T-helper 2 cell (primary cell): Measurements from ENCODE around the gene MYD88.

Source experiments
- DNase-seq, 5 experiments: peaks; one replicate each; pipeline versions ENCODE4 v3.0.0 to v3.0.0-alpha.2; 2012 to 2022
- total RNA-seq, 2 donors: gene quantifications; one replicate each; lab custom pipeline; 2026; lab: John Stamatoyannopoulos, UW

The MYD88 gene
- 18.1 to 26.0 reads per million in 2 donors for total RNA-seq

DNA sequence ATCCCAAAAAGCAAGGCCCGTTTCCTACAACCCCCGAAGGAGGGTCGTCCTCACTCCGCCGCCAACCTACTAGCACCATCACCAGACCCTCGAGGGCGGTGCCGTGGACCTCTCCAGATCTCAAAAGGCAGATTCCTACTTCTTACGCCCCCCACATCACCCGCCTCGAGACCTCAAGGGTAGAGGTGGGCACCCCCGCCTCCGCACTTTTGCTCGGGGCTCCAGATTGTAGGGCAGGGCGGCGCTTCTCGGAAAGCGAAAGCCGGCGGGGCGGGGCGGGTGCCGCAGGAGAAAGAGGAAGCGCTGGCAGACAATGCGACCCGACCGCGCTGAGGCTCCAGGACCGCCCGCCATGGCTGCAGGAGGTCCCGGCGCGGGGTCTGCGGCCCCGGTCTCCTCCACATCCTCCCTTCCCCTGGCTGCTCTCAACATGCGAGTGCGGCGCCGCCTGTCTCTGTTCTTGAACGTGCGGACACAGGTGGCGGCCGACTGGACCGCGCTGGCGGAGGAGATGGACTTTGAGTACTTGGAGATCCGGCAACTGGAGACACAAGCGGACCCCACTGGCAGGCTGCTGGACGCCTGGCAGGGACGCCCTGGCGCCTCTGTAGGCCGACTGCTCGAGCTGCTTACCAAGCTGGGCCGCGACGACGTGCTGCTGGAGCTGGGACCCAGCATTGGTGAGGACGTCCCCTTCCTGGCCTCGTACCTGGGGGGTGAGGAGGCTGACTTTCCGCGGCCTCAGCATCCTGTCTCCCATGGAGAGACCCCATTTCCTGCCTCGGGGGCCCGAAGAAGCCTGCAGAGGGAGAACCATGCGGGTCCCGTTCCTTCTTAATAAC is at the start of gene MYD88:
Gene MYD88 (plus strand): TSS at position 313 of the 842 bp plus-strand sequence. CDS start 40 bp downstream, at position 353.
- peak; percentile 65 to 88 (median 80) for DNase-seq

DNA sequence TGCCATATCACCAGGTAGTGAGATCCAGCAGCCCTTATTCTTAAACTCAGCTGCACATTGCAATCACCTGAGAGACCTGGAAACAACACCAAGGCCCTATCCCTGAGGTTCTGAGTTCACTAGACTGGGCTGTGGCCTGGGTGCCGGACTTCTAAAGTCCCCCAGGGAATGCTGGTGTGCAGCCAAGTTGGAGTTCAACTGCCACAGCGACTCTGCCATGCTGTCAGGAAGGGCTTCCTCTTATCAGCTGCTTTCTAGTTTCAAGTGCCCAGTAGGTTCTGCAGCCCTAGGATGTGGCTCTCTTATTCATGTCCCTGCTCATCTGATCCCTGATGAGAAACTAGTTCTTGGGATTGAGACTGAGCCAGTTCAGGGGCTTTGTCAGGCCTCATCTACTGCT is 49.3 kb upstream of the MYD88 start:
- DNase-seq: no peak

DNA sequence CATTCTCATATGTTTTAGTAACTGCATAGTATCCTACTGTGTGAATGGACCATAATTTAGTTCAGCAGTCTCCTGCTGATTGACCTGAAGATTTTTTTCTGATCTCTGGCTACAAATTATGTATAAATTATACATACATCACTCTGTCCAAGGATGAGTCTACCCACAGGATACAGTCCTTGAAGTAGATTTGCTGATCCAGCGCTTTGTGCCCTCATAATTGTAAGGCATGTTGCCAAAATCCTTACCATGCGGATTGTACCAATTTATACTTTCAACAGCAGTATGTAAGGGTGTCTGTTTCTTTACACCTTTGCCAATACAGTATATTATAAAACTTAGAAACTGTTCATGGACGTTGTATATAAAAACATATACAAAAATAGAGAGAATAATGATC is 48.0 kb upstream of the MYD88 start:
- DNase-seq: no peak

DNA sequence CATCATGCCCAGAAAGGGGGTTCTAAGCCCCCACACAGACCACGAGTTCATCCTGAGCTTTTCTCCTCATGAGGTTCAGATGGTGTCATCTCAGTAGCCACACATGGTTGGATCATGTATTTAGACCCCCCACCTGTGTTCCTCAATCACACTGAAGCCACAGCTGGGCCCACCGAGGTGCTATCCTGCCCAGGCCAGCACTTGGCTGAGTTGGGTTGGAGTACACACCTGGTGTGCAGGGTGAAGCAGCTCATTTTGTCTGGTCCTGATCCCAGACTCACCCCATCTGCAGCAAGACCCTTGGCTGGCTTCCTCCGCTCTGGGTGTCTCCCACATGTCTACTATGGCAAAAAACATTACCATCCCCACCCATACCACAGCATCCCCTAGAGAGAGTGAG is 43.5 kb upstream of the MYD88 start:
- DNase-seq: no peak

DNA sequence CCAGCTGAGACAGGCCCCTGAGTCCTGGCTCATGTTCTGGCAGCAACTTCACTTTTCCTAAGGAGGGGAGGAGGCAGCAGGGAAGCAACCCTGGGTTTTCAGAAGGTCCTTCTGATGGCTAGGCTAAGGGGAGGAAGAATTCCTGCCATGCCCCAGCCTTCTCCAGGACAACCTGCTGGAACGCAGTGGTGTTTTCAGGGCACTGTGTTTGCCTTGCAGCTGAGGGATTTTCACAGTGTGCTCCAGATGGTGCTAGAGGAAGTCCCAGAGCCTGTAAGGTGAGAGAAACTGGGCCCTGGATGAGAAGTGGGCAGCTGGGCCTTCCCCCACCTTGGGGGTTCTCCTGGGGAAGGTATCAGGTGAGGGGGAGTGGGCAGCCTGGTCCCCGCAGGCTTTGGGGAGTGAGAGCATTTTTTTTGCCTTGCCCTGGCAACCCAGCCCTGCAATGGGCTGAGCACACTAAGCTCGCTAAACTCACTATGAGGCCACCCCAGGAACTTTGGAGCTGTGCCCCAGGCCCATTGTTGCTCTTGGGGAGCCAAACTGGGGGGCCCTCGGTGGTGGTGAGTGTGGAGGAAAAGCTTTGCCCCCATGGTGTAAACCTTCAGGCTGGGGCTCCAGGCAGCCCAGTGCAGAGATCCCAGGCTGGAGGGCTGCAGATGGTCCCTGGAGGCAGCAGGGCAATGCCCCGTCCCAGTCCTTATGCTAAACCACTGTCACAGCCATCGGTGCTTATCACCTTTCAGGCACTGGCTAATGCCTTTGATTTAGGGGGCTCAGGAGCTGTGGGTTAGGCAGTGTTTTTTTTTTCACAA is 42.6 kb upstream of the MYD88 start:
- no peak for DNase-seq

DNA sequence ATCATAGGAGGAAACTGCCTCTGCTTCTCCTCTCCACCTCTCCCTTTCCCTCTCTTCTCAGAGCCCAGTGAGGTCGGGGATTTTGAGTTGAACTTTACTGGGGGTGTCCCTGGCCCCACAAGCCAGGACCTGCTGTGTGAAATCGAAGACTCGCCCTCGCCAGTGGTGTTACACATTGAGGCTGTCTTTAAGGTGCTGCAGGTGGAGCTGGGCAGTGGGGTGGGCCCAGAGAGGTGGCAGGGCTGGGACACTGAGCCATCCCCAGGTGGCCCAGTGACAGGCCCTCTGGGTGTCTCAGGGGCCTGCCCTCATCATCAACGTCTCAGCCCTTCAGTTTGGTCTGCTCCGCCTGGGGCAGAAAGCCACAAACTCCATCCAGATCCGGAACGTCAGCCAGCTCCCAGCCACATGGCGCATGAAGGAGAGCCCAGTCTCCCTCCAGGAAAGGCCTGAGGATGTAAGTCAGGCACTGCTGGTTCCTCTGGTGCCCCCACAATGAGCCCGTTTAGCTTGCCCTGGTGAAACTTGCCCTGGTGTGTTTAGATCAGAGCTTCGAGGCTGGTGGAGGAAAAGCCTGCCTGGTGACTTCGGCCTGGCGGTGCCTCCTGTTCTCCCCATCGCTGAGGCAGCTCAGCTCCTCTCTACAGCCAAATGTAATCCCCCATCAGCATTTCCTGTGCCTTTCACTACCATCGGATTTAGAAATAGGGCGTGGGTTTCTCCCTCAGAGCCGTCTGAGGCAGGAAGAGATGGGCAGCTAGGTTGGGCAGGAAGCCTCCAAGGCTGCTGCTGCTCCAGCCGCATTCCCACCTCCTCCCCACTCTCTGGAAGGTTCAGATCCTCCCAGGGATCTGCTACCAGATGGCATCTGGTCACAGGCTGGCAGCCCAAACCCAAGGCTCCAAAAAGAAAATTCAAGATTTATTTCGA is 40.8 kb upstream of the MYD88 start:
- no peak for DNase-seq

DNA sequence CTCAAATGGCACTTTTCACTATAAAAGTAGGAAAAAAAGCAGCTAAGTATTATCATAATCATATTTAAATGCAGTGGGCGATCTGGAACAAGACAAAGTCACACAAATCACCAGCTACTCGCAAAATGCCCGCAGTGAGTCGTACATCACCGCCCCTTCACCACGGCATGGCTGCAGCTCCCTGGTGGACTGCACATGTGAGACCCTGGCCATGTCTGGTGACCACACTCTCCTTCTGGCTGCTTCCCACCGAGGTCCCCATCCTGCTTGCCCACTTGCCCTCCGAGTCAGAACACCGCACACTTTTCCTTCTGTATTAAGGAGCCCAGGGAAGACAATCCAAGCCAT is 40.1 kb upstream of the MYD88 start:
- no peak for DNase-seq

DNA sequence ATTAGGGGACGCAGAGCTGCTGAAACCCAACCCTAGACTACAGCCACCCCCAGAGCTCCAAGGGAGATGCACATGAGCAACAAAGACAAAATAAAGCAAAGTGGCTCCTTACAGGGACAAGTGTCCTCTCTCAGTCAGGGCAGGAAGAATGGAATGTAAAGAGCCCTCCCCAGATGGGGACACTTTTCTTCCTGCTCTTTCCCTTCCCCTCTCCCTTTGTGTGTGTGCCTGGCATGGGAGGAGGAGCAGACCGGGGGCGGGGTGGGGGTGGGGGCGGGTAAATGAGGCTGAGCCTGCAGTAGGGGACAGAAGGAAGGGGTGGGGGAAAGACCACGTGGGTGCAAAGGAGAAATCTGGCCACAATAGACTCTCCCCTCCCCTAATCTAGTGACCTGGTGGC is 38.9 kb upstream of the MYD88 start:
- DNase-seq: no peak

DNA sequence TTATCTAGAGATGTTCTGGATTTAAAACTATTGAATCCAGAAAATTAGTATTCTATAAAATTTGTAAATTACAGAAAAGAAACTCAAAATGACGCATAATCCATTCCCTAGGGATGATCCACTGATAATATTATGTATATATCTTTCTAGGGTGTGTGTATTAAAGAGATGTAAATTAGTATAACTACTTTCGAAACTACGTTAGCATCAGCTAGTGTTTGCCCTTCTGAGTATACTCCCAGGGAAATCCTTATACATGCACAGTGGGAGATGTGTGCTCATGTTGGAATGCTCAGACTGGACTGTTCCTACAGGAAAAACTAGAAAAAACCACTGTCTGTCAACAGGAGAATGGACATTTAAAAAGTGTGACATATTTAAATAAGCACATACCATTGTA is 38.0 kb upstream of the MYD88 start:
- no peak for DNase-seq

DNA sequence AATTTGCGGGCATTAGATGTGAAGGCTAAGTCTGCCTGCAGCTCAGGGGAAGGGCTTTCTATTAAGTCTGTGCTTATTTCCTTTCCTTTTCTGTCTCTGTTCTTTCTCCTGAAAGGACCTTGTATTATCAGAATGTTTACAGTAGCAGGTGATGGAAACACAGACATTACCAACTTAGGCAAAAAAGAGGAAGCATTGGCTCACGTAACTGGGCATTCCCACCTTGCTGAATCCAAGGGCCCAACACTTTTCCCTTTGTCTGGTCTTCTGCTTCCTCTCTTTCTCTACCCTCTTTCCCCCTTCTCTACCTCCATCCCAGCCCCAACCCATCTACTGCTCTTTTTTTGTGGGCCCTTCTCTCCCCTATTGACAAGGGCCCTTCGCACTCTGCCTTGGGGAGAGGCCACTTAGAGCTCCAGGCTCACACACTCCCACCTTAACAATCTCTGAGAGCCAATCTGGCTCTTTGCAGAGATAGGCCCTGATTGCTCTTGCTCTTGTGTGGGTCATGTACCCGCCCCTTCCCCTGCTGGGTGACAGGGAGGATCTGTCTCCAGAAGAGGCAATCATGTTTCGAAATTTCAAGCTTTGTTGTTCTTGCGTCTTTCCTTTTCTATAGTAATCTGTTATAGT is 36.5 kb upstream of the MYD88 start:
- no peak for DNase-seq

DNA sequence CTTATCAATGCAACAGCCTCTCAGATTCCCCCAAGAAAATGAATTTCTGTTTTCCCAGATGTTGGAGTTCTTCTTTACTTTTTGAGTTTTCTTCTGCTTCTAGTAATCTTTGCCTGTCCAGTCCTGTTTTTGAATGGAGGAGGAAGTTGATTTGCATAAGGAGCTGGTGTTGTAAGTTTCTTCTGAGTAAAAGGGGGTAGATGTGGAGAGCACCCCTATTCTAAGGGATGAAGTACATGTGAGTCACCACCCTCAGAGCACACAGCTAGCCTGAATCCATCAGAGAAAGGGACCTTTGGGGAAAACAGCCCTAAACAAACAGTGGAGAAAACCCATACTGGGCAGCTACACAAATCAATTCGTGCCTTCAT is 36.0 kb upstream of the MYD88 start:
- no peak for DNase-seq

DNA sequence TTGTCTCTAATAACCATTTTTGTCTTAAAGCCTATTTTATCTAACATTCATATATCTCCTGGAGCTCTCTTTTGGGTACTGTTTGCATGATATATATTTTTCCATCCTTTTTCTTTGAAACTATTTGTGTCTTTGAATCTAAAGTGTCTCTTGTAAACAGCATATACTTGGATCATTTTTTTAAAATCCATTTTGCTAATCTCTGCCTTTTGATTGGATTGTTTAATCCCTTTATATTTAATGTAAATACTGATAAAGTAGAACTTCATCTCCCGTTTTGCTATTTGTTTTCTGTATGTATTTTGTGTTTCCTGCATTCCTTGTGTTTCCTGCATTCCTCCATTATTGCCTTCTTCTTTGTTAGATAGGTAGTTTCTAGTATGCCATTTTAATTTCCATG is 32.9 kb upstream of the MYD88 start:
- DNase-seq: no peak

DNA sequence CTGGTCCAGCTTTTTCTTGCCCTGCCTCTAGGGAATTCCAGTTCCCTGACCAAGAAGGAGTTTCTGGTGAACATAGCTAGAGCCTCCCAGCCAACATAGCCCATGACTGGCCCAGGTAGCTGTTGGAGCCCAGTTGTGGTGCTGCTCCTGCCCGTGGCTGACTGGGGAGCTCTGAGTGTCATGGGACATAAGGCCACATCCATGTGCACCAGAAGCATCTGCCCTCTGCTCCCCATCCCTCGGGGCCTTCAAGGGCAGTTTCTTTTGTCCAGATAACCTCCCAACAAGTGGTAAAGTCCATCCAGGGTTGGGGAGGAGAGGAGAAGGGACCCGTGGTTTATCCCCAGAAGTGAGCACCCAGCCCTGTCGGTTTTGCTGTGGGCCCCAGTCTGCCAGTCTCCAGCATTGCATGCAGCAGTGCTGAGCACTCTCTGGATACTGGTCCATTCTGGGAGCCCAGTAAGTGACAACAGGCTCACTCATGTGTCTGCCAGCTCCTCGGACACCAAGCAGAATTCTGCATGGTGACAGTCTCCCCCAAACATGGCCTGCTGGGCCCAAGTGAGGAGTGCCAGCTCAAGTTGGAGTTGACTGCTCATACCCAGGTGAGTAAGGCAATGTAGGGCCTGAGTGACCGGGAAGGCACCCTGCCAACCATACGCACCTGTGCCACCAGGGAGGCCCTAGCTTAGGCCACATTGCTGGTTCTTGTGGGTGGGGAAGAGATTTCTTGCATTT is 30.4 kb upstream of the MYD88 start:
- no peak for DNase-seq

DNA sequence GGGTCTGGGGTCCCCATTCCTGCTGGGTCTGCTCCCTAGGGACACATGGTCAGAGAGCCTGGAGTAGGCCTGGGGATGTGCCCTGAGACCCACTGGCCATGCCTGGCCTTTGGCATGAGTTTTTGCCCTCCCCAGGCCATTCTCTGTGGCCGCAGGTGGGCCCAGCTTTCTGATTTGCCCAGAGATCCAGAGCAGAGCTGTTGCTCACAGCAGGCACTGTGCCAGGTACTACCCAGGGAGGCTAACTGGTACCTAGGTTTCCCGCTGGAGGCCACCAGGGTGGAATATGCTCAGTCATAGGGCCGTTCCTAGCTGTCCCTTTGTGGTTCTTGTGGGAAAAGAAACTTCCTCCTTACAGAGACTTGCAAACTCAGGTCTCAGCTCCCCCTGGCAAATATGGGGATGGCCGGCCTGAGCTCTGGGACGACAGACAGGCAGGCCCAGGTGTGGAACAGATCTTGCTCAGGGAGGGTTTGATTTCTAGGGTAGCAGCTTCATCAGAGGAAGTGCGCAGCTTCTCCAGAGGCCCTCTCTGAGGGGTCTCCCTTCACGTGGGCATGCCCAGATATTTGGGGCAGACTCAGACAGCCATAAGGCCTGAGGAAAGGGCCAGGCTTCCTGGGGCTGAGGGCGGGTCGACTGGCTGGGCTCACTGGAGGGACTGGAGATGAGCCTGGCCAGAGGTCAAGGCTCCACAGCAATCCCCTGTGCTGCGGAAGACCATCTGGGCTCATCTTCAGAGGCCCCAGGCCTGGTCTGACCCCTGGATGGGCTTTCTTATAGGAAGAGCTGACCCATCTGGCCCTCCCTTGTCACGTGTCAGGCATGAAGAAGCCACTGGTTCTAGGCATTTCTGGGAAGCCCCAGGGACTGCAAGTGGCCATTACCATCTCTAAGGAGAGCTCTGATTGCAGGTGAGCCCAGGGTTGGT is 29.5 kb upstream of the MYD88 start:
- no peak for DNase-seq

DNA sequence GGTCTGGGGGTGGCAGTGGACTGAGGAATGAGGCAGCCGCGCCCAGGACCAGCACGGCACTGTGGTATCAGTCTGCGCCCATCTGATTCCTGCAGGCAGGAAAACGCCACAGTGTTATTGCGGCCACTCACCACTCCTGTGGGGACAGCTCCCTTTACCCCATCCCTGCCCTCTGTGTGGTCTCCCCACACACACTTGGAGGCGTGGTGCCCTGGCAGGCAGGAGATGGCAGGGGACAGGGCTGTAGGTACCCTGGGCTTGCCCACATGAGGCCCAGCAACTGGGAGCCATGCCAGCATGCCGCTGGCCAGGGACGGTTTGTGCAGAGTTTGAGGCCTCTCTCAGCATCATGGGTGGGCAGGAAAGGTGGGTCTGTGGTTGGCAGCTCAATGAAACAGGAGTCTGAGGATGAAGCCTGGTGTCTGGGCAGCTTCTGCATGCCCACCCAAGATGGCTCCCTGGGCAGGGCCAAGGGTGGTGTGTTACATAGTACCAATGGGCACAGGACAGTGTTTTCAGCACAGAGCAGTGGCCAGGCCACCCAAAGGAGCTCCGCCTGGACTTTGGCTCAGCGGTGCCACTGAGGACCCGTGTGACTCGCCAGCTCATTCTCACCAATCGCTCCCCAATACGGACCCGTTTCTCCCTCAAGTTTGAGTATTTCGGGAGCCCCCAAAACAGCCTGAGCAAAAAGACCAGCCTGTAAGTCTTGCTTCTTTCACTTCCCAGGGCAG is 28.7 kb upstream of the MYD88 start:
- no peak for DNase-seq

DNA sequence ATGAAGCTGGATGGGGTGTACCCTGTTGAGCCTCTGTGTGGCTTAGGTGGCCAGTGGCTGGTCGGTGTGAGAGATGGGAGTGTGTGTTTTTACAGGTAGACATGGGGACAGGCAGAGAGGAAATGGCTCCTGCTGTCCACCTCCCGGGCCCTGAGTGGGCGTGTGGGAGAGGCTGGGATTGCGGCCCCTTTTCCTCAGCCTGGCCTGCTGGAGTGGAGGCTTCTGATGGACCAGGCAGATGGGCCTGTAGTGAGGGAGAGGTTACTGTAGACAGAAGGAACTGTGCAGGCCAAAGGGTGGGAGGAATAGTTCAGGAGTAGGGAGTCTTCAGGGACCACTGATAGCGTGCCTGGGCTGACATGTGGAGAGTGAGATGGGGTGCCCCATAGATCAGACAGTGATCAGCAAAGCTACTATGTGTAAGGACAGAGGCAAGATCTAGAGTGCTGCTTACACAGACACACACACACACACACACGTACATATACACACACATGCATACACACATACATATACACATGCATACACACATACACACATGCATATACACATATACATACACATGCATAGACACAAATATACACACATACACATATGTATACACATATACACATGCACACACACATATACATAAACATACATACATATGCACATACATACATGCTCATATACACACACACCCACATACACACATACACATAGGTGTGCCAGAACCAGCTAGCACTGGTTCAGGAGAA is 28.0 kb upstream of the MYD88 start:
- DNase-seq: no peak

DNA sequence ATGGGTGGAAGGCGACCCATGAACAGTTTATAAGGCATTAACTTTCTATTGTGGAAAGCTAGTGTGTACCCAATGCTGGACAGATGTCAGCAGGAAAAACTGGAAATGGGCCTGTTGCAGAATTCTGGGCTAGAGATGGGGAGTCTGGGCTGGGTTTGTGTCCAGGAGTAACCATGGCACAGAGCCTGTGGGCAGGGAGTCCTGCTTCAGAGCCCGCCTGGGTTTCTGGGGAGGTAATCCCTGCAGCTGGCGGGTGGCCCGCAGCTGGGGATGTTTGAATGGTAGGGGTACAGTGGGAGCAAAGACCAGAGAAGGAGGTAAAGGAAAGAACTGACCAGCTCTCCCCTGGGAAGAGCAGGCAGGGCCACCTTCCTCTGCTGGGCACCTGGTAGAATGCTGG is 27.3 kb upstream of the MYD88 start:
- DNase-seq: no peak

DNA sequence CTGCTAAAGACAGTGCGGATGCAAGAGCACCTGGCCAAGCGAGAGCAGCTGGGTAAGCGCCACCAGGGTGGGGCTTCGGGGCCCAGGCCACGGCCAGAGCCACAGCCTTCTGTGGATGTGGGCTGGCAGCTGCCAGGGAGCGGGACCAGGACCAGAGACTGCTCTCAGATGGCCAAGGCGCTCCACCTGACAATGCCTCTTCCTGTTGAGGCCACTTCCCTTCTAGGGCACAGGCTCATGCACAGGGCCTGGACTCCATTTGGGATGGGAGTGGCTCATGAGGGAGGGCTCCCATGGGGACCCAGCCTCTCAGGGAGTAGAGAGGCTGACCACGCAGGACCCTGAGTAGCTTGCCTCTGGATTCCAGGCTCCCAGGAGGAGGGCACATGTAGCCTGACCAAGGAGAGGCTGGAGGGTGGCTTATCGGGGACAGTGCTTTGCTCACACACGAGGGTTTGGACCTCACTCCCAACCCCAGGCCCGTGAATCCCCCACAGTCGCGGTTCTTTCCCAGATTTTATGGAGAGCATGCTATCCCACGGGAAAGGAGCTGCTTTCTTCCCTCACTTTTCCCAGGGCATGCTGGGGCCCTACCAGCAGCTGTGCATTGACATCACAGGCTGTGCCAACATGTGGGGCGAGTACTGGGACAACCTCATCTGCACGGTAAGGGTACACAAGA is 26.6 kb upstream of the MYD88 start:
- no peak for DNase-seq

DNA sequence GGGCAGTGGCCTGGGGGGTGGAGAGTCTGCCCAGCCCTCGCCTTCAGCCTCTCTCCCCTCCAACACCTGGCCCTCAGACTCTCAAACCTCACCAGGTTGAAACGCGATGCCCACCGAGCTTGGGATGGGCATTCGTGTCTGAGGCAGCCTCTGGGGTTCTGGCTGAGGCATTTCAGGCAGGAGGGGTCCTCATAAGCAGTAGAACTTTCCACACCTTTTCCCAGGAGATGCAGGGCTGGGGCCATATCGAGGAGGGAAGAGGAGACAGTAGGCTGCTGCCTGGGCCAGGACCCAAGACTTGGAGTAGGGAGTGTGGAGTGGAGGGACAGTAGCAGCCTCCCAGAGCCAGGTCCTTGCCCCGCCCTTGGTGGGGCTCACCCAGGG is 26.1 kb upstream of the MYD88 start:
- no peak for DNase-seq
